Measurements from ENCODE around the gene DMD.

- TF ChIP-seq CTCF (conservative IDR thresholded peaks at IDR 0.05): no peak
- TF ChIP-seq EZH2 (IDR thresholded peaks at IDR 0.05; ENCODE audit: low read depth): no peak
Observed at GRCh38 chrX:32480019-32480418, 731.3 kb downstream of the DMD start.
